ENCODE results near the gene BST2. TPM values are rescaled to one million over a fixed set of nuclear protein-coding genes. Genes with fewer than 3 reads are reported as not detected.

BST2 gene
- total and polyA plus RNA-seq, 9 of the 15 experiments (the other 6 are each of a cell fraction or from before 2014, with no cell fraction given), result 11.2 to 232 (median 151) TPM

- TF ChIP-seq FOXA3 (CRISPR knock-in tag; conservative IDR thresholded peaks at IDR 0.05 in 1 of 2, IDR thresholded peaks at IDR 0.05 in 1 of 2), result 0 out of 4 replicates have a peak, but pooled peaks of 1 of the 2 experiments have one; percentile 17
- peak in 1 of 2 experiments; percentile 55; a peak in 1 of 4 replicates for TF ChIP-seq HDAC1 (IDR thresholded peaks at IDR 0.05)
- TF ChIP-seq BCOR (IDR thresholded peaks at IDR 0.05), result peak; percentile 87
These were observed 45.0 kb upstream of the BST2 start (continued) for GRCh38 chr19:17450264-17451075.

GRCh38 chr19:17448131-17448967 lies 42.9 kb upstream of the BST2 start, which contains the start of gene TMEM221:
TSS of gene TMEM221 (minus strand) at chr19:17448668. CDS start at chr19:17448462, 206 bp downstream.
- Histone ChIP-seq H3K9me1 (ENCODE audit: control insufficient read depth, insufficient read depth, low read length) (no peaks in the 10 kb centered on the region), H3K9me3 (replicated peaks; ENCODE audit: control insufficient read depth, insufficient read depth, low read depth, low read length) (no peaks in the 10 kb centered on the region), H3K79me2 (ENCODE audit: control insufficient read depth, insufficient read depth, low read length) (no peaks in the 10 kb centered on the region), H2AFZ (ENCODE audit: low read depth, low read length) (peak within 1 kb of the TSS; percentile 65; the same call in 1 of the 2 replicates), H3K4me1 (replicated peaks in 1 of 2; ENCODE audit: control insufficient read depth in 2 of 2, insufficient read depth in 2 of 2, low read length in 2 of 2) (peaks cover 9 to 27% of the 10 kb centered on the region in 2 experiments; a peak in 4 of 5 replicates), H3K4me3 (peak within 1 kb of the TSS; percentile 43), H3K9ac (ENCODE audit: insufficient read depth in 1 of 2, low read depth in 2 of 2, low read length in 2 of 2) (peak within 1 kb of the TSS in 1 of 2 experiments; percentile 89; a peak in 2 of 4 replicates), H4K20me1 (replicated peaks; ENCODE audit: control insufficient read depth, insufficient read depth, low read length) (no peaks in the 10 kb centered on the region), H3K27ac (ENCODE audit: extremely low read depth, low read depth, low read length) (no peak within 1 kb of the TSS), H3K27me3 (ENCODE audit: control insufficient read depth in 2 of 2, insufficient read depth in 2 of 2, low read length in 2 of 2) (peaks cover 0 to 10% of the 10 kb centered on the region in 2 experiments; a peak in 2 of 5 replicates), H3K4me2 (ENCODE audit: insufficient read depth, low read length) (peak within 1 kb of the TSS; percentile 57; the same call in 1 of the 2 replicates), H3K36me3 (ENCODE audit: control insufficient read depth, insufficient read depth, low read length) (no peaks in the 10 kb centered on the region)
- WGBS (ENCODE audit: insufficient coverage, low coverage, missing lambda C conversion rate), result 3% methylated on average over 47 of the region's 81 CpGs
- ATAC-seq (peak; percentile 85), DNase-seq (ENCODE audit: extremely low read depth in 1 of 4, low spot score in 3 of 4) (peak; percentile 65 to 91 (median 84)), FAIRE-seq (no peak)
- BruUV-seq (replicated peaks), result no TSS peak
- ChIA-PET CTCF (ENCODE audit: low intra/inter-chr PET ratio) (interaction anchor here (0.6 to 1.1 kb wide), 2 partner anchors 54 to 1439 kb away, joined by 3 read pairs; no protein-coding TSS in a partner anchor), POLR2A (interaction anchor here (0.5 to 1.3 kb wide), 5 partner anchors 18 to 833 kb away, joined by 3 to 5 read pairs (median 4); partner anchors contain the start of genes JUND, MVB12A and PGLS)
- intact Hi-C loops (cut with micrococcal nuclease) (loop anchor here (2.0 kb wide), 1 partner anchor 54 kb away; the partner anchor contains the start of gene CCDC194), in situ Hi-C loops (cut with MboI) (loop anchor here (5.0 kb wide), 1 partner anchor 409 kb away; the partner anchor contains the start of gene RPL18A)
- TF ChIP-seq BRD4 (IDR thresholded peaks at IDR 0.05) (no peak), DPF2 (IDR thresholded peaks at IDR 0.05) (no peak), PML (IDR thresholded peaks at IDR 0.05; ENCODE audit: low read length) (no peak), ZNF280B (CRISPR knock-in tag; IDR thresholded peaks at IDR 0.05) (no peak), TRIM25 (IDR thresholded peaks at IDR 0.05; ENCODE audit: borderline replicate concordance) (no peak), GTF2E2 (tag; IDR thresholded peaks at IDR 0.05) (no peak), FOXK1 (CRISPR knock-in tag; IDR thresholded peaks at IDR 0.05; ENCODE audit: borderline replicate concordance) (no peak), NR2C2 (CRISPR knock-in tag; IDR thresholded peaks at IDR 0.05) (peak; percentile 93), NR2C2 (tag; IDR thresholded peaks at IDR 0.05) (peak; percentile 91), ZNF668 (CRISPR knock-in tag; IDR thresholded peaks at IDR 0.05) (no peak)
